Measurements from ENCODE around the gene FAM78A.
A peak's percentile ranks its signal among the peaks of the same experiment; 100 is the strongest.

The FAM78A gene

DNA sequence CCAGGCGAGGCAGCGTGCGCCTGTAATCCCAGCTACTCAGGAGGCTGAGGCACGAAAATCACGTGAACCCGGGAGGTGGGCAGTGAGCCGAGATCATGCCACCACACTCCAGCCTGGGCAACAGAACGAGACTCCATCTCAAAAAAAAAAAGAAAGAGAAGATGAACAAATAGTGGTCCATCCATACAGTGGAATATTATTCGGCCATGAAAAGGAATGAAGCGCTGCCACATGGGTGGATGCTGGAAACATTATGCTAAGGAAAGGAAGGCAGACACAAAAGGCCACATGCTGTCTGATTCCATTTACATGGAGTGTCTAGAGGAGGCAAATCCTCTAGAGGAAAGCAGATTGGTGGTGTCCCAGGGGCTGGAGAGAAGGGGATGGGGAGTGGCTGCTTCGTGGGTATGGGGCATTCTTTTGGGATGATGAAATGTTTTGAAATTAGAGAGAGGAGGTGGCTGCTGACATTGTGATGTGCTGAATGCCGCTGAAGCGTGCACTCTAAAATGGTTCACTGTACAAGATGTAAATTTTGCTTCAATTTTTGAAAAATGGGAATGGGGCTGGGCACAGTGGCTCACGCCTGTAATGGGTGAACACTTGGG is 30.2 kb upstream of the FAM78A start:
- DNase-seq (ENCODE audit: low spot score) = no peak
- Histone ChIP-seq H3K36me3 (replicated peaks in 1 of 2; ENCODE audit: control insufficient read depth in 2 of 2, insufficient read depth in 2 of 2, low read length in 2 of 2) (no peaks in the 10 kb centered on the region), H3K4ac (ENCODE audit: low read length) (no peak overlapping the region), H3K4me1 (ENCODE audit: control insufficient read depth in 2 of 2, insufficient read depth in 1 of 2, low read depth in 1 of 2, low read length in 2 of 2) (peaks cover 0 to 4% of the 10 kb centered on the region in 2 donors), H2AFZ (ENCODE audit: low read length) (no peak overlapping the region), H4K91ac (ENCODE audit: low read depth, low read length, poor library complexity) (no peak overlapping the region), H3K27me3 (ENCODE audit: control insufficient read depth in 3 of 3, insufficient read depth in 3 of 3, low read depth in 1 of 3, low read length in 3 of 3) (no peaks in the 10 kb centered on the region), H3K9ac (ENCODE audit: low read depth, low read length, poor library complexity) (no peak overlapping the region), H2BK5ac (ENCODE audit: low read length) (no peak overlapping the region), H2BK15ac (ENCODE audit: low read length) (no peak overlapping the region), H2AK5ac (ENCODE audit: low read depth, low read length) (no peak overlapping the region), H3K27ac (replicated peaks; ENCODE audit: low read length) (no peak overlapping the region), H2BK12ac (ENCODE audit: low read length) (no peak overlapping the region), H3K79me1 (ENCODE audit: low read depth, low read length) (no peaks in the 10 kb centered on the region), H3K18ac (ENCODE audit: low read length) (no peak overlapping the region), H4K8ac (ENCODE audit: low read depth, low read length) (no peak overlapping the region), H2BK120ac (ENCODE audit: low read depth, low read length) (no peak overlapping the region), H3K14ac (ENCODE audit: low read length) (no peak overlapping the region), H3K4me2 (ENCODE audit: insufficient read depth, low read length, poor library complexity, severe bottlenecking) (no peak overlapping the region), H3K4me3 (ENCODE audit: low read length in 2 of 2) (no peak overlapping the region), H3K23ac (ENCODE audit: low read depth, low read length, poor library complexity) (no peak overlapping the region), H3K9me3 (replicated peaks in 1 of 2; ENCODE audit: control insufficient read depth in 2 of 2, insufficient read depth in 1 of 2, low read depth in 1 of 2, low read length in 2 of 2) (no peaks in the 10 kb centered on the region)
- no CpG with 5 or more reads among the region's 14 CpGs for WGBS, 2 donors (ENCODE audit: extremely low coverage in 2 of 2, insufficient read length in 2 of 2, insufficient replicate concordance in 1 of 2)

DNA sequence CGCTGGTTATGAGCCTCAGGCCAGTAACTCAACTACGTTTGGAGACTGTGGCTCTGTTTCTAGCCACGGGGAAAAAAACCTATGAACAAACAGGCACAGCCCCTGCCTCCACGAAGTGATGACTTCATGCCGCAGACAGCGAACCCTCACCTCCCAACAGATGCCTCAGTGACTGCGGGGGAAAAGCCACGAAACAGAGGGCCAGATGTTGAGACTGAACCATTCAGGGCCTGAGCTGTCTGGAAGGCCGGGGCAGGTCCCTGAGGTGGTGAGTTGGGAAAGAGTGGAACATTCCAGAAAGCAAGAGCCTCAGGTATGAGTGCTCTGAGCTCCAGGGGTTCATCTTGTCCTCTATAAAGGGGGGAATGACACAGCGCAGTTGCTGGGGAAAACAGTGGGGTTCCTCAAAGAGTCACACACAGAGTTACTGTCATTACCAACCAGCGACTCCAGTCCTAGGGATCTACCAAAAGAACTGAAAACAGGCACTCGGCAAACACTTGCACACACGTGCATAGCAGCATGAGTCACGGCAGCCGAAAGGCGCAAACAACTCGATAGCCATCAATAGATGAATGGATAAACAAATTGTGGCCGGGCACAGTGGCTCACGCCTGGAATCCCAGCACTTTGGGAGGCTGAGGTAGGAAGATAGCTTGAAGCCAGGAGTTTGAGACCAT is 28.5 kb upstream of the FAM78A start:
- H3K14ac ChIP-seq (ENCODE audit: low read length) = no peak overlapping the region
- no peak overlapping the region for H4K8ac ChIP-seq (ENCODE audit: low read depth, low read length)
- H3K23ac ChIP-seq (ENCODE audit: low read depth, low read length, poor library complexity) = no peak overlapping the region
- no peak overlapping the region for H3K27ac ChIP-seq (replicated peaks; ENCODE audit: low read length)
- no peaks in the 10 kb centered on the region for H3K79me1 ChIP-seq (ENCODE audit: low read depth, low read length)
- no peak overlapping the region for H2BK15ac ChIP-seq (ENCODE audit: low read length)
- H3K4ac ChIP-seq (ENCODE audit: low read length) = no peak overlapping the region
- no peak overlapping the region for H2AK5ac ChIP-seq (ENCODE audit: low read depth, low read length)
- WGBS, 2 donors (ENCODE audit: extremely low coverage in 2 of 2, insufficient read length in 2 of 2, insufficient replicate concordance in 1 of 2) = no CpG with 5 or more reads among the region's 19 CpGs
- peak overlapping the region; percentile 9 for H3K18ac ChIP-seq (ENCODE audit: low read length)
- H3K4me3 ChIP-seq (ENCODE audit: low read length in 2 of 2) = no peak overlapping the region
- no peak overlapping the region for H2AFZ ChIP-seq (ENCODE audit: low read length)
- H3K9ac ChIP-seq (ENCODE audit: low read depth, low read length, poor library complexity) = no peak overlapping the region
- no peak for DNase-seq (ENCODE audit: low spot score)
- H3K4me1 ChIP-seq (ENCODE audit: control insufficient read depth in 2 of 2, insufficient read depth in 1 of 2, low read depth in 1 of 2, low read length in 2 of 2) = peaks cover 0 to 5% of the 10 kb centered on the region in 2 donors
- no peak overlapping the region for H2BK120ac ChIP-seq (ENCODE audit: low read depth, low read length)
- no peak overlapping the region for H3K4me2 ChIP-seq (ENCODE audit: insufficient read depth, low read length, poor library complexity, severe bottlenecking)
- H4K91ac ChIP-seq (ENCODE audit: low read depth, low read length, poor library complexity) = no peak overlapping the region
- no peaks in the 10 kb centered on the region for H3K36me3 ChIP-seq (replicated peaks in 1 of 2; ENCODE audit: control insufficient read depth in 2 of 2, insufficient read depth in 2 of 2, low read length in 2 of 2)
- no peak overlapping the region for H2BK5ac ChIP-seq (ENCODE audit: low read length)
- no peaks in the 10 kb centered on the region for H3K9me3 ChIP-seq (replicated peaks in 1 of 2; ENCODE audit: control insufficient read depth in 2 of 2, insufficient read depth in 1 of 2, low read depth in 1 of 2, low read length in 2 of 2)
- H2BK12ac ChIP-seq (ENCODE audit: low read length) = no peak overlapping the region
- H3K27me3 ChIP-seq (ENCODE audit: control insufficient read depth in 3 of 3, insufficient read depth in 3 of 3, low read depth in 1 of 3, low read length in 3 of 3) = no peaks in the 10 kb centered on the region

GRCh38 chr9:131303381-131304321 is 27.3 kb upstream of the FAM78A start:
- Histone ChIP-seq H2BK15ac (ENCODE audit: low read length) (no peak overlapping the region), H3K4me1 (ENCODE audit: control insufficient read depth in 2 of 2, insufficient read depth in 1 of 2, low read depth in 1 of 2, low read length in 2 of 2) (peaks cover 0 to 5% of the 10 kb centered on the region in 2 donors), H3K18ac (ENCODE audit: low read length) (peak overlapping the region; percentile 88), H2BK5ac (ENCODE audit: low read length) (no peak overlapping the region), H3K4me2 (ENCODE audit: insufficient read depth, low read length, poor library complexity, severe bottlenecking) (no peak overlapping the region), H2AFZ (ENCODE audit: low read length) (no peak overlapping the region), H2BK12ac (ENCODE audit: low read length) (peak overlapping the region; percentile 22), H4K8ac (ENCODE audit: low read depth, low read length) (no peak overlapping the region), H3K36me3 (replicated peaks in 1 of 2; ENCODE audit: control insufficient read depth in 2 of 2, insufficient read depth in 2 of 2, low read length in 2 of 2) (no peaks in the 10 kb centered on the region), H3K27ac (replicated peaks; ENCODE audit: low read length) (no peak overlapping the region), H3K9ac (ENCODE audit: low read depth, low read length, poor library complexity) (peak overlapping the region; percentile 30), H3K27me3 (ENCODE audit: control insufficient read depth in 3 of 3, insufficient read depth in 3 of 3, low read depth in 1 of 3, low read length in 3 of 3) (no peaks in the 10 kb centered on the region), H2AK5ac (ENCODE audit: low read depth, low read length) (peak overlapping the region; percentile 81), H4K91ac (ENCODE audit: low read depth, low read length, poor library complexity) (no peak overlapping the region), H3K9me3 (replicated peaks in 1 of 2; ENCODE audit: control insufficient read depth in 2 of 2, insufficient read depth in 1 of 2, low read depth in 1 of 2, low read length in 2 of 2) (no peaks in the 10 kb centered on the region), H2BK120ac (ENCODE audit: low read depth, low read length) (no peak overlapping the region), H3K14ac (ENCODE audit: low read length) (no peak overlapping the region), H3K4ac (ENCODE audit: low read length) (peak overlapping the region; percentile 95), H3K23ac (ENCODE audit: low read depth, low read length, poor library complexity) (peak overlapping the region; percentile 55), H3K79me1 (ENCODE audit: low read depth, low read length) (no peaks in the 10 kb centered on the region), H3K4me3 (ENCODE audit: low read length in 2 of 2) (no peak overlapping the region)
- DNase-seq (ENCODE audit: low spot score) = no peak
- WGBS, 2 donors (ENCODE audit: extremely low coverage in 2 of 2, insufficient read length in 2 of 2, insufficient replicate concordance in 1 of 2) = no CpG with 5 or more reads among the region's 11 CpGs

All from neuronal stem cell (in vitro differentiated cells).